ENCODE data around the gene RAD51B.
"Not testable (repeated sequence)": the region's sequence is repeated elsewhere in the genome, so short reads cannot be mapped to it uniquely, and the experiment has no call there.

Gene RAD51B

DNA sequence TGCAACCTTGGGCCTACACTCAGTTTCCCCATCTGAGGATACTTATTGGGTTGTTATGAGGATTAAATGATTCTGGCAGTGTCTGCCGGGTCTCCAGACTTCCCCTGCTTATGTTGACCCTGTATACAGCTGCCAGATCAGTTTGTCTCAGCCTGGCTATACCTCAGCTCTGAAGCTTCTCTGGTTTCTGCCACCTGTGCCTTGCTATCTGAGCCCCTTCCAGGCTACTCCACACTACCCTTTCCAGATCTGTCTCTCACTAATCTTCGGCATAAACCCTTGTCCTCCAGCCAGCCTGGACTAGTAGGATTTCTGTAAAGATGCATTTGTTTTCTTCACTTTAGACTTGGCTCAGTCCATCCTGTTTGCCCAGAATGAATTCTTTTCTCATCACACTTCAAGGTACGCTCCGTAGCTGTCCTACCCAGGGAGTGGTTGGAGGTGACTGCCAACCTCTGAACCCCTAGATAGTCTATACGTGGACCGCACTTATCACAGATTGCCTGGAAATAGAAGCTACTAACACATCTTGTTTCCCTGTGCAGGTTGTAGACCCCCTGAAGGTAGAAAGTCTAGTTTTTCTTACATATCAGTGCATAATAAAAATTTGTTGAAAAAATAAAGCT, 422.4 kb downstream of the RAD51B start:
- no peak for DNase-seq

DNA sequence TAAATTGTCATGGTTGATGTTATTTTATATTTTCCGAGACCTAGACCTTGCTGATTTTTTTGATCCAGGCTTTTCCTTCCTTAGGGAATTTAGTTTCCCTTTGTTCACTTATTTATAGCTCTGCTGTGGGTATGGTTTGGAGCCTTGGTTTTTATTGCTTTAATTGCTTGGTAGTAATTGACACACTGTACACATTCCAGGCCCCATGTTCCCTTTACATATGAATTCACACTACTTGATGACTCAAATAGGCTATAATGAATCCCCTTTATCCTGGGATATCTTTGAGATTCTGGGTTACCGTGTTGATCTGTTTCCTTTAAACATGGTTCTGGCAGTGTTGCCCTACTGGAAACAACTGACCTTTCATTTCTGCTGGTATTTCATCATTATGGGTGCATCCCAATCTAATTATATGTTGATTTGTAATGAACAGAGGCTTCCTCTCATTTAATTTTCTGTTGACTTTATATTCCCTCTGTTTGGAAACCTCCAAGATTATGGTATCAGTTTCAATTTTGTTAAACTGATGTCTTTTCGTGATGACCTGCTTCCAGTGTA, 424.0 kb downstream of the RAD51B start:
- no peak for DNase-seq

DNA sequence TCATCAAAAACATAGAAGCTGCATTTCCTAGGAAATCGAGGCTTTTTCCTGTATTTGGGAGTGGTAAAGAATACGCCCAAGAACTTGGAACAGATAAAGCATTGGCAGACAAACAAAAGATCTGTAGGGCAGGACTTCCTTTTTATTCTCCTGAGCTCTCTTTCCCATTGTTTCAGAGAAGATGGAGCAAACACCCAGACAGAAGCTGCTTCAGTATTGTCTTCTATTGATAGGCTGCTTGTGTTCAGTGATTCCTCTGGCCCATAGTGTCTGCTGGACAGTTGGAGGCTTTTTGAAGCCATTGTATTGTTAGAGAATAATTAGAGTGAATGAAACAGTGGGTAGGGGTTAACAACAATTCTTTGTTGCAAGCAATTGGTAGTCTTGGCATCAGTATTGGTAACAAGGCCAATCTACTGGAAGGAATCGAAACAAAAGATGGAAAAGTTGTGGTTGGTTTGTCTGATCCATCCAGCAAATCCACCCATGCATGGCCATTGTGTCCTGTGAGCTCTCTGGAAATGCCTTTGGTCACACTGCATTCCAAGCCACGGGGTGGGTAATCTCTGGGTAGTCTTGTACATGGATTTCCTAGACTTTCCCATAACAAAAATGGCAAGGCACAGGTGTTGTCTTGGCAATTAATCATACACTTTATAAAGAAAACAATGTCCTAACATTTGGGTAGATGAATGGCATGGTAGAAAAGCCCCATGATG, 424.8 kb downstream of the RAD51B start:
- no peak for DNase-seq

DNA sequence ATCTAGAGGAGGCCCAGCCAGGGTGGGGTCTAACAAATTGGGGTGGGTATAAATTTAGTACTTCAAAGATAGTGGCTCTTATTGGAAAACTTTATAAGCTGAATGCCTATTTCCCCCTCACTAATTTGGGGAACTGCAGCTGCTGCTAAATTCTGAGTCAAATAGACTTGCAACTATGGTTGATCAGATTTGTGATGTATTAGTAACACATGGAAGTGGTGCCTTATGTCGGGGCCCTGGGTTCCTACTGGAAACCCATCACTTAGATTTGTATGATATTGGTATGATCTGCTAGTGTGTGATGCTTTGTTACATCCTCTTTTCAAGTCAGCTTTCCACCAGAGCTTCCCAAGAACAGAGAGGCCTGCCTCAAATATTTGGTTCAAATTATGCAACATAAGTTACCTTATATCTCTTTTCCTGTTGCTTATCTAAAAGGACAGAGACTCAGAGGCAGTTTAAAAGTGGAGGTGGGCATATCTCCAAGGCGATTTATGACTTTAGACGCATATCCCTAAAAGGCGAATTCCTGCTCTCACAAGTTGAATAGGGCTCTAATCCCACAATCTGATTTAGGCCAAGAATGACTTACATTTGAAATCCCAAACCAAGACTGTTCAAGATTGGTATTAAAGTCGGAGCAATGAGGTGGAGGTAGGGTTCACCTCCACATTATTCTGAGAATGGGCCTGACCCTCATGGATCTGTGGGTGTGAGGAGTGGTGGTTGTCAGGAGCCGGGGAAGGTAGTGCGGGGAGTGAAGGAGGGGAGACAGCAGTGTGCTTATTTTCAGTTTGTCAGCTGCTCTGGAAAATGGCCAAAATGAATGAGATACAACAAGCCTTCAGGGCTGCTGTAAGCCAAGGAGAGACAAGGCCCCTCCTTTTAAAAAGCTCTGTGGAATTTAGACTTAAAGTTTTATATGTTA, 425.8 kb downstream of the RAD51B start:
- peak; percentile 33 for DNase-seq

DNA sequence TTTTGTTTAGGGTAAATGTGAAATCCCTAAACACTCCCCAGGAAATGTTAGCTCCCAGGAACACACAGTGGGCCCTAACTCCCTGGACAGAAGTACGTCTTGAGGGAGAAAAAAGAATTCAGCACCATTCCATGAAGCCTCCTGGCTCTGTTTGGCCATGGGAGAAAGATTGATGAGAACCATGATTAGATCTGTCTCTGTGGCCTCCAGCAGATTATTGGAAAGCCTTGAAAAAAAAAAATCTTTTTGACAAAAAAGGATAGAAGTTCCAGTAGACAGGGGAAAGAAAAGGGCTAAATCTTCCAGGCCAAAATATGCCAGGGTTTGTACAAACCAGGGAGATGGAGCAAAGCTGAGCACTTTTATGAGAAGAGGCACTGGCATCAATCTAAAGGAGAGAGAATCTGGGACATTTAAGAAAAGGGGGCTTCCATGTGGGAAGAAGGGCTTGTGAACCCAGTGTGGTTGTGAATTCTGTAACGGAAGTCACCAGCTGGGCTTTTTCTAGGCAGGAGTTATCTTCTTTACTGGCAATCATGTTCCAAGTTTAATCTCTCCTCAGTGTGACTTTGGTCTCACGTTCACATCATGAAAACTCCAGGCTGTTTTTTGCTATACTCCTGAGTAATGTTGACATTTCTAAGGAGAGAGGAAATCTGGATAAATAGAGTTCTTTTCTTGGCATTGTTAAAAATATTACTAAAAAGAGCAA, 426.7 kb downstream of the RAD51B start:
- peak; percentile 23 for DNase-seq

DNA sequence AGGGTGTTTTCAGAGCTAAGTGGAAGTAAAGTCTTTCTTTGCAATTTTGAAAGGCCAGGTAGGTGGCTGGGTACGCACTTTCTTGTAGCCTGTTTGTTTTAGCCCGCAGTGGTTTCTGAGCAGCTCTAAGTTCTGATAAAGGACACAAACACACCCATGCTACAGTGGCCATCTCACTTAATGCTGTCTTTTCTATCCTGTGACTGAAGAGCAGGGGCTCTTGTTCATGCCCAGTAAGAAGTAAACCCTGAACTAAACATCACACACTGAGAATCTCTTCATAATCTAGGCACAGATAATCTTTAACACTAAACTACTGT, 427.2 kb downstream of the RAD51B start:
- no peak for DNase-seq

DNA sequence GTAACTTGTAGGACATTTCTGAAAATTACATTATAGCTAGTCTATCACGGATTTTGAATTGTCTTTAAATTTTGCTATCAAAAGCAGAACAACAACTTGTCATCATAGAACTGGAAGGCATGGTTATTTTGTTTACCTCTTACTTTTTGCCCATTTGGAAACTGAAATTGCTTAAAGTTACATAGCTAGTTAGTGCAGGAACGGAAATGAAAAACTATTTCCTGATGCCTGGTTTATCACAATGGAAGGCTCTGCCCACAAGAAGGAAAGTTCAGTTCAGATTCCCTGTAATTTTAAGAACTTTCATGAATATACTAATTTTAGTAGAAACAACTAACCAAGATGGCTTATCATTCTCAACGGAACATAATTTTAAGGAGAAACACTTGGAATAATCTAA, 427.7 kb downstream of the RAD51B start:
- no peak for DNase-seq

DNA sequence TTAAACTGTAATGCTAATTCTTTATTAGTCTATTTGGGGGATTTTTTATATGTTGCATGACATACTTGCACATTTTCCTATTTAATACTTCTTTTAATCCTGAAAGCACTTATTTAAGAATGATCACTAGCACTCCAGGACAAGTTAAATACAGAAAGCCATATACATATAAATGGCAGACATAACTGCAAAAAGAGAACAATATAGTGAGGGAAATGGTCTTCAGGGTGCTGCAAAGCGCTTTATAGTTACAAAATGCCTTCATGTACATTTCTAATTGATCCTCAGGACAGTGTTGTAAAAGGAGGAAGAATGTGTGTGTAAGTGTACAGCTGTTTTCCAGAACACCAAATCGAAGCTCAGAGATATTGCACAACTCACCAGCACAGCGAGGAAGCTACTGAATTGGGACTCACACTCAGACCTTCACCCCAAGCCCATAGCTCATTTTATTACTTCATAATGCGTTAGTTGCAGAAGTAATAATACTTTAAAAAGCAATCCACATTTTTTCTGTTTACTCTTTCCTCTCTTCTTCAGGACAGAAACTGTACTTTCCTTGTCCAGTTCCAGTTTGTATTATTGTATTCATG, 428.2 kb downstream of the RAD51B start:
- peak; percentile 11 for DNase-seq

DNA sequence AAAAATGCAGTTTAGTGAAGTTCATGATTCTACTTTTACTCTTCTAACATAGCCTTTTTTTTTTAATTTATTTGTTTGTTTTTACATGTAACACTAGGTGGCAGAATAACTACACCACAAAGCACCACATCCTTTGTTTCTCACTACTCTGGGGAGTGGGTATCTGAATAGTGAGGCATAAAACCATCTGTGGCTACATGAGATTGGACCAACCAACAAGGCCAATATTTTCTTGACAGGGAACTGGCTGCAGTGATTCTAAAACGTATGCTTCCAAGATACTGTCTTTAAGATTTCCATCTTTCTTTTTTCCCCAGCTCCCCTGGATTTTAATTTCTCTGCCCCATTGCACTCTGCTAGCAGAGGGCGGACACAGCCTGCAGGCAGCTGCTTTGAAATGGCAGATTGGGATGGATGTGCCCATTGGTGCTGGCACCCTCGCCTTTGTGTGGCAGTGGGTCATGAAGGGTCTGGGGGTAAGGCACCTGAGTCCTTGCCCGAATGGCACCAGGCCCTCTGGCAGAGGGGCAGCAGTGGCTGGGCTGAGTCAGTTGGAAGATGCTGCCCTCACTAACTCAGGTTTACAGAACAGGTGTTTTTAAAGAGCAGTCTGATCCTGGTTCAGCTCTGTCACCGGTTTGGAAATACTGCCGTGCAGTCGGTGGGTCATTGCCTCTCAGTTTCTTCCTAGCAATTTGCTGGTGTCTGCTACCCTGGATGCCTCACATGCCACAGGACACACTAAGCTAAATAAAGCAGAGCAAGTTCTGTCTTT, 429.1 kb downstream of the RAD51B start:
- peak; percentile 54 for DNase-seq

DNA sequence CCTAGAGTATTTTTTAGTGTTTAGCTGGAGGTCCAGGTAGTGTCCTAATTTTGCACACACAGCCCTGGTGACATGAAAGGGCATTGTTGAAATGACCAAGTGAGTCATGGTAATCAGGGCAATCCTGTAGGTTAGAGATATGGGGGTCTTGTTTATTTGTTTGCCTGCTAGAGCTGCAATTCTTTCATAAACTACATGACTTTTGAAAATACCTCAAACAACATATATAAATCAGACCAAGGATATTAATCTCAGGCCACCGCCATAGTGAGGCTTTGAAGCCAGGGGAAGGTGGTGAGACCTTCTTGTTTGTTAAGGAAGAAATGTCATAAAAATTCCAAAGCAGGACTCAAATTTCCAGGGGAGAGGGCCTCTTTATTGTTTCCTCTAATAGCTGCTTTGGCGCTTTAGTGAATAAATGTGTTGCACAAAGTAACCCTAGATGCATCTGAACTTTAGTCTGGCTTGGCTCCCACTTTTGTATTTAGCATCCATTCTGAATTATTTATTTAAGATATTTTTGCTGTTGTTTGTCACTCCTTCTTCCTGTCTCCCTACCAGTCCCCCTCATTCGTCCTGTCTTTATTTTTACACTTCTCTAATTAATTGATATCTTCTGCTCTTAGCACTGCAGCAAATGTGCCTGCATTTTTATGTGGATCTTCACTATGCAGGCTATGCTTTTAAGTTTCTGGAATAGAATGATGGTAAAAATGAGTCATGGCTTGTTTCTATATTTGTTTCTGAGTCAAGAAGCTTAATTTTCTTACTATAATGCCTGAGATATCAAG, 430.3 kb downstream of the RAD51B start:
- DNase-seq = no peak

DNA sequence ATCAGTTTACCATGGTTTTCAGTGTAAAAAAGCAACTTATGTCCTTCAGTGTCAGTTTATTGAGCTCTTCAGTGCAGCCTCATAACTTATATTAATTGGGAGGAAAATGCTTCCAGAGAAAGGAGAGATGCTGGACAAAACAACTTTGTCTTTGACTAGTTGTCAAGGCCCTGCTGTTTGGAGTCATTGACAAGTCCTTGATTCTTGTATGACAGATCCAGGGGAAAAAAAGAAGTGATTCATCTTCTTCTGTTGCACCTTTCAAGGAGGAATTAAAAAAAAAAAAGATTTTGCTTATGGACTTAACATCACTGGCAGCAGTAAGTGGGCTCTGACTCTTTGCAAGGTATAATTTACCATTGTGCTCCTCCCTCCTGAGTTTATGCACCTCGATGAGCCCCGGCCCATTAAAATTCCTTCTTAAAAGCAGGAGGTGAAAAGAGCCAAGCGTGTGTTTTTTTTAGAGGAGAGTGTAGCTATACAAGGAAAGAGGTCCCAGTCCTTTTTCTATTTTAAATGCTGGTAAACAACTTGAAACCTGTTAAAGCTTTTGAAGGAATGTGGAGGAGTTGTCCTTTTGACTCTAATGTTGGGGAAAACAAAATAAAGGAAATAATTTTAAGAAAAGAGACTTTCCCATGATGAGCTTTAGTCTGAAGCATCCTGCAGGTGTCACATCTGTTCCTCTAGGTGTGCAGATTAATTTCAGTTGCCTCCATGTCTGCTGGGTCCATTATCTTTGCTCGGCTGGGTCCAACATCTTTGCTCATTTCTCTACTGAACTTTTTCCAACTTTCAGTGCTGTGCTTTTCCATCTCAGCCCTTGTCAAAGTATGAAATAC, 431.6 kb downstream of the RAD51B start:
- DNase-seq = no peak

DNA sequence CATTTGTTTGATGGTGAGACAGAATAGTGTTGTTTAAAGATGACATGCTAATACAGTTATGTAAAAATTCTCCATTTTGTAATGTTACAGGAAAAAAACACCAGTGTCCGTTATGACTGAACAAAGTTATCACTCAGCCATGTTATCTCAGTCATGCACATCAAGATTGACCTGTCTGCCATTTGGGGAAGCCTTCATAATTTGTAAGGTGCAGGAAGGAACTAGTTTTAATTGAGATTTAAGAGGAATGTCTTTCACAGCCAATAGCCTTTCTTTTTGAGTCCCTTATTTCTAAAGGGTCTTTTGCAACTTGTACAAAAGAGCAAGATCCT, 432.2 kb downstream of the RAD51B start:
- no peak for DNase-seq

DNA sequence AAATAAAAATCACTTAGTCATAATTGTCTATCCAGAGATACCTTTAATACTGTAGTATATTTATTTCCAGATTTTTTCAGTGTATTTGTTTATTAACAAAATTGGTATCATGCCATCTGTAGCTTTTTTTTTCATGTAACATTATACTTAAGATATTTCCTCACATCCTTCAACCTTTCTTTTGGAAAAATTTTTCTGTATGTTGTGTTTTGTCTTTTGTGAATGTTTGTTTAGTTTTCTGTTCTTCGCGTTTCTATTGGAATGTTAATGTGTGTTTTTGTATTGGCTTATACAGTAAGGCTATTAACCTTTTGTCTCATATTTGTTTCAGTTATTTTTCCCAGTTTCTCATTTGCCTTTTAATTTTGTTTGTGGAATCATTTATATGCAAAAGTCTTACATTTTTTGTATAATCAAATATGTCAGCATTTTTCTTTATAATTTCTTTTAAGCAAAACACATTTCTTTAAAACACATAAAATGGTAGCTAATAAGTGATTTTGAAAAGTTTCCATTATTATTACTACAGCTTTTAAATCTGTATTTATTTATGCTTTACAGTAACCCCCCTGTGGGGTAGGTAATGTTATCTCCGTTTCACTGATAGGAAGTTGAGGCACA, 433.7 kb downstream of the RAD51B start:
- no peak for DNase-seq

DNA sequence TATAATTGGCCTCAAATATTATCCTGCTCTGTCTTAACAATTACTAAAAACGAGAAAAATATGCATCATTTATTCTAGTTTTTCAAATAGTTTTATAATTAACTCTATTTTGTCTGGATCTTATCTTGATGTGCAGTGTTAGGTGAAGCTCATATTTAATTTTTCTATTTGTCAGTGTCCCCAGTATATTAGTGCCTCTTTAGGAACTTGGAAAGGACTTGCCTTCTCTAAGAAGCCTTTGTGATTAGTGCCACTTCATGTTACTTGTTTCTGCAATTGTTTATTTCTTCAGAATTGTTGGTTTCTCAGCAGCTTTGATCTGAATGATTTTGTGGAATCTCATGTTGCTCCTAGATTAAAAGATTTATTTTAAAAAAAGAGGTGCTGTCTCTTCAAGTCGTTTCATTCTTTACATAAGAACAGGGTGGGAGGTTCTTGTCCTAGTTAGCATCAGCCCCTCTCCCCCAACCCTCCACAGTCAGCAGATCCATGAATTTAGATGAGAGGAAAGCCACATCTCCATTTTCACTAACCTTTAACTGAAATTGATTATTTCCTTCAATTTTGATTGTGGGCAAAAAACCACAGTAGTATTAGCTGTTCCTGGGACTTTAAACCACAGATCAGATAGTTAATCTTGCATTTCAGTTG, 434.4 kb downstream of the RAD51B start:
- no peak for DNase-seq

DNA sequence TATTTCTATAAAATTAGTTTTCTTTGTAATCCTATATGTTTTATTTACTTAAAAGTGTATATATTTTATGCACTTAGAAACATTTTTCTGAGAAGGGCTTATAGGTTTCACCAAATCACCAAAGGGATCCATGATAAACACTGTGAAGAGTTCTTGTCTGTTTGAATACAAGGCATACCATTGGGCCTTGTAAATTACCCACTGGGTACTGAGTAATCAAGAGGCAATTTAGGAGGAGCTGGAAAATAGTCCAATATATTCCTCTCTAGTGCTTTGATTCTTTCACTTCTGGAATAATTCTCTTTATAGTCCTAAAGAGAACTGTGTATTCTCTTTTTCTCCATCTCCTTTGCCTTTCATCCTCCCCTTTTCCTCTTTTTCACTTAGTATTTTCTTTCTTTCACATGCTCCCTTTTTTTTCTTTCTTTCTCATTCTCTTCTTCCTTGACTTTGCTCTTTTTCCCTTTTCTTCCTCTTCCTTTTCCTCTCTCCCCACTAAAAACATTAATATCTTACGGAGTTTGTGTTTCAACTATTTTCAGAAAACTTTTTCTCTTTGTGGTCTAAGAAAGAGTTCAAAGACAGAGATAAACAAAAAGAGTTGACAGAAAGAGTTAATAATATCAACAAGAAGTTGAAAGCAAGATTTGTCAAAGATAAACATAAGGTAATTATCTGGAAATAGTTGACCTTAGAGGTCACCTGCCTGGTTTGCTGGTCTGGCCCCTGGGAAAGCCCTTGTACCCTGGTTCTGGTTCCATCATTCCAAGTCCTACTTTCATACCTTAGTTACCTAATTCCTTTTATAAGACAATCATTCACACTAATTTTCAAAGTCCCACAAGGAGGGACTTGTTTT, 435.3 kb downstream of the RAD51B start:
- no peak for DNase-seq

DNA sequence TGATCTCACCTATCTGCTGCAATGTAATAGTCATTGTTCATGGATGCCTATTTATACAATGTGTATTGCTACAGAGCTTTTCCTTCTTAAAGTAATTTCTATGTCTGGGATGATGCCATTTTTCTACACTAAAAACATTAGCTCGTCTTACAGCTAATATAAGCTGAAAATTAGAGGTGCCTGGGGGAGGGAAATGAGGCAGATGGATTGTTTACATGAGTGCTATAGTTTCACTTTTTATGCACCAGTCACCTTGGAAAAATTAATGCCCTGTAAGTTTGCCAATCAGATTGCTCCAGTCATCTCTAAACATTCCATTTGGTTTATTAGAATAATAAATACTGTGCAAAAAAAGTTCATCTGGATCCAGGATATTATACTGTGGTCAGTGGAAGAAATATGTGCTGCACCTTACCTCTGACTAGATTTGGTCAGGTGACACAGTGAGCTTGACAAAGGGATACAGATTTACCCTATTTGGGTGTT, 436.2 kb downstream of the RAD51B start:
- DNase-seq = no peak

DNA sequence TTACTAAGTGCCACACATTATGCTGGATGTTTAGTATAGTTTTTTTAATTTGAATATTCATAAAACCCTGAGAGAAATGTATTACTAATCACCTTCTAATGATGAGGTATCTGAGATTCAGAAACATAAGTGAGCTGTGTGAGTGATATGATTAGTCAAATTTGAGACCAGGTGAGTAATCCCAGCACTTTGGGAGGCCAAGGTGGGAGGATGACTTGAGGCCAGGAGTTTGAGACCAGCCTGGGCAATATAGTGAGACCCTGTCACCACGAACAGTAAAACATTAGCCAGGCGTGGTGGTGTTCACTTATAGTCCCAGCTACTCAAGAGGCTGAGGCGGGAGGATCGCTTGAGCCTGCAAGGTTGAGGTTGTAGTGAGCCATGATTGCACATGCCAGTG, 438.4 kb downstream of the RAD51B start:
- DNase-seq = no peak

DNA sequence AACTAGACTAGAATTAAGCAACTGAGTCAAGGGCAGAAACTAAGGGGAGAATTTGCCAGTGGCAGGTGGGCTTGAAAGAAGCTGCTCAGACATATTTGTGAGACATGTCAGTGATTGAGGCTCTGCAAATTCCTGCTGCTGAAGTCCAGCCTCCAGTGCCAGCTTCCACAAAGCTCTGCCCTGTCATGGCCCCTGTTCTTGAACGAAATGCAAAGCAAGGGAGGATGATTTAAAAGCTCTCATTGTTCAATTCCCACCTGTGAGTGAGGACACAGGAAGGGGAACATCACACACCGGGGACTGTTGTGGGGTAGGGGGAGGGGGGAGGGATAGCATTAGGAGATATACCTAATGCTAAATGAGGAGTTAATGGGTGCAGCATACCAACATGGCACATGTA, 439.4 kb downstream of the RAD51B start:
- not testable (repeated sequence) for DNase-seq

Measured in OCI-M1 (cell line).